ENCODE data around the gene GCH1. TPM values are rescaled to one million over a fixed set of nuclear protein-coding genes. Genes with fewer than 3 reads are reported as not detected.

GCH1 gene
- total RNA-seq, 1 experiment from 2014 or later: 16.7 TPM

- Histone ChIP-seq H3K9ac (ENCODE audit: low read length) (no peak overlapping the region), H3K4me1 (ENCODE audit: control insufficient read depth in 1 of 2, insufficient read depth in 2 of 2, low read length in 2 of 2) (no peaks in the 10 kb centered on the region), H4K20me1 (ENCODE audit: insufficient read depth) (no peaks in the 10 kb centered on the region), H3K27me3 (ENCODE audit: insufficient read depth, low read length) (no peaks in the 10 kb centered on the region), H3K36me3 (ENCODE audit: control insufficient read depth in 1 of 2, insufficient read depth in 2 of 2, low read length in 2 of 2) (no peaks in the 10 kb centered on the region), H3K27ac (ENCODE audit: low read depth, low read length) (no peak overlapping the region), H3K9me3 (ENCODE audit: control insufficient read depth in 1 of 2, insufficient read depth in 1 of 2, low read depth in 1 of 2, low read length in 2 of 2) (no peaks in the 10 kb centered on the region), H3K4me2 (ENCODE audit: low read length) (no peak overlapping the region), H3K9me2 (ENCODE audit: insufficient read depth) (0 out of 2 replicates have a peak, but pooled peaks cover 4% of the 10 kb centered on the region), H3K79me2 (ENCODE audit: insufficient read depth, low read length) (no peaks in the 10 kb centered on the region), H3K4me3 (replicated peaks in 1 of 2; ENCODE audit: low read depth in 1 of 2, low read length in 2 of 2) (no peak overlapping the region), H2AFZ (ENCODE audit: low read depth, low read length, poor library complexity, severe bottlenecking) (no peak overlapping the region)
- CTCF ChIA-PET: interaction anchor here (1.7 kb wide), 1 partner anchor 9 kb away, joined by 5 read pairs; no protein-coding TSS in a partner anchor
- no peak for TF ChIP-seq CBX3 (IDR thresholded peaks at IDR 0.05; ENCODE audit: low read depth)
- TF ChIP-seq EZH2phosphoT487 (IDR thresholded peaks at IDR 0.05; ENCODE audit: borderline replicate concordance): no peak
- no peak for TF ChIP-seq RAD21 (IDR thresholded peaks at IDR 0.05; ENCODE audit: low read depth)
- no peak for TF ChIP-seq YY1 (IDR thresholded peaks at IDR 0.05; ENCODE audit: extremely low read depth, insufficient replicate concordance, low read depth, low read length)
- no peak for TF ChIP-seq POLR2AphosphoS5 (IDR thresholded peaks at IDR 0.05; ENCODE audit: low read depth, low read length)
- no peak for TF ChIP-seq ATF3 (IDR thresholded peaks at IDR 0.05)
- TF ChIP-seq SRF (IDR thresholded peaks at IDR 0.05; ENCODE audit: low read depth): no peak
- no peak for TF ChIP-seq CEBPB (IDR thresholded peaks at IDR 0.05; ENCODE audit: low read depth)
- TF ChIP-seq EGR1 (IDR thresholded peaks at IDR 0.05; ENCODE audit: low read depth): no peak
- no peak for TF ChIP-seq ZFX (IDR thresholded peaks at IDR 0.05)
- no peak for TF ChIP-seq ELF1 (IDR thresholded peaks at IDR 0.05; ENCODE audit: borderline replicate concordance, low read depth)
- TF ChIP-seq SIN3A (IDR thresholded peaks at IDR 0.05; ENCODE audit: low read depth): no peak
- no peak for TF ChIP-seq EZH2 (IDR thresholded peaks at IDR 0.05)
- no peak for TF ChIP-seq REST (IDR thresholded peaks at IDR 0.05; ENCODE audit: low read depth)
- no peak for TF ChIP-seq JUND (IDR thresholded peaks at IDR 0.05)
- no peak for TF ChIP-seq ZNF274 (IDR thresholded peaks at IDR 0.05; ENCODE audit: low read depth, low read length)
- TF ChIP-seq FOSL1 (IDR thresholded peaks at IDR 0.05; ENCODE audit: low read depth): no peak
- no peak for TF ChIP-seq TCF7L2 (IDR thresholded peaks at IDR 0.05; ENCODE audit: borderline replicate concordance, extremely low read depth, insufficient read depth, insufficient read length)
- DNase-seq (ENCODE audit: low read depth, low spot score) (no peak), ATAC-seq (no peak)
- POLR2A ChIA-PET: no interaction called here
- RAD21 ChIA-PET (ENCODE audit: low non-redundant PET in 1 of 2, low total read pairs in 2 of 2, uncharacterized antibody in 2 of 2, unreplicated experiment in 2 of 2): no interaction called here
- no TSS peak for BruUV-seq (replicated peaks)
- intact Hi-C loops (cut with micrococcal nuclease): no loop called here
These were observed 90.0 kb downstream of the GCH1 start for GRCh38 chr14:54812617-54813016.
